GM12892 (cell line): ENCODE data around the gene HOMER2.
"Not testable (repeated sequence)": the region's sequence is repeated elsewhere in the genome, so short reads cannot be mapped to it uniquely, and the experiment has no call there.

Experiments used
- DNase-seq: peaks from one replicate; pipeline ENCODE4 v3.0.0; 2011; ENCODE audit not compliant: insufficient read length
- FAIRE-seq: peaks from 2 replicates; lab custom pipeline; 2011; peaks lifted over from hg19 to GRCh38; lab: Jason Lieb, UNC
- POLR2A ChIP-seq: IDR thresholded peaks from 2 replicates; pipeline ENCODE4 v1.6.1; 2011; ENCODE audit warnings: low read depth, low read length, control low read depth
- POLR2AphosphoS5 ChIP-seq: IDR thresholded peaks from 2 replicates; pipeline ENCODE4 v1.6.1; 2011; ENCODE audit warnings: low read depth, low read length, control low read depth
- TAF1 ChIP-seq: IDR thresholded peaks from 2 replicates; pipeline ENCODE4 v1.6.1; 2011; ENCODE audit warnings: low read depth, mild to moderate bottlenecking, control low read depth, low read length, borderline replicate concordance

Gene HOMER2

GRCh38 chr15:82881747-82882146 lies 70.8 kb downstream of the HOMER2 start:
- no peak for DNase-seq
- FAIRE-seq = no peak
- TF ChIP-seq POLR2AphosphoS5 (no peak), TAF1 (no peak), POLR2A (no peak)

DNA sequence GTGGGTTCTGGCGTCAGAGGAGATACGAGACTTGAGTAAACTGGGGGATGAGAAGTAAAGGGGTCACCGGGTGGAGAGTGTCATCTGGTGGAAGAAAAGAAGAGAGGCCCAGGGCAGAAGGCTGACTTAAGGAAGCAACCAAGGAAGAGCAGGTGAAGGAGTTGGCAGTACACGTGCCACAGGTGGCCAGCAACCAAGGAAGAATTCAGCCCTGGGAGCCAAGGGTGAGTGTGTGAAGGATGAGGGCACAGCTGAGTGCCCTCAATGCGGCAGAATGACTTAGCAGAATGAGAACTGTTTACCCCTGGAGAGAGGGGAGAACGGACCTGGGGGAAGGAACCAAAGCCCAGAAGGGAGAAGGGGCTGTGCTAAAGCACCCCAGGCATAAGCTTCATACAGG lies 71.8 kb downstream of the HOMER2 start:
- TF ChIP-seq TAF1 (no peak), POLR2A (no peak), POLR2AphosphoS5 (no peak)
- no peak for DNase-seq
- no peak for FAIRE-seq

GRCh38 chr15:82878325-82878724 lies 74.2 kb downstream of the HOMER2 start:
- no peak for DNase-seq
- FAIRE-seq = no peak
- TF ChIP-seq POLR2A (no peak), TAF1 (no peak), POLR2AphosphoS5 (no peak)

DNA sequence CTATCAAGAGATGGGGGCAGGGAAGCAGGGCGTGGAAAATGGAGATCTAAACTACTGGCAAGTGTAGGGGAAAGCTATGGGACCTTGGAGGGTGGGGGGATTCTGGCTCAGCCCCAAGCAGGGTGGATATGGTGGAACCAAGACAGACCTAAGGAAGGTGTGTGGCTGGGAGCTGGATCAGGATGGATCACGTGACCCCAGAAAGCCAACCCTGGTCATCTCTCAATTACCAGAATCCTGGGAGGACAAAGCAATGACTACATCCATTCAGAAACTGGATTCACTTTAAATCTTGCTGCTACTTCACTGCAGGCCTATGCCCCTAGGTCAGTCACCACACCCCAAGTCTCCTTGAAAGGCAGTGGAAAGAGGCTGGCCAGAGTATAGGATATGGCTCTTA lies 74.7 kb downstream of the HOMER2 start:
- TF ChIP-seq TAF1 = no peak
- no peak for TF ChIP-seq POLR2A
- no peak for TF ChIP-seq POLR2AphosphoS5
- DNase-seq (no peak), FAIRE-seq (no peak)

DNA sequence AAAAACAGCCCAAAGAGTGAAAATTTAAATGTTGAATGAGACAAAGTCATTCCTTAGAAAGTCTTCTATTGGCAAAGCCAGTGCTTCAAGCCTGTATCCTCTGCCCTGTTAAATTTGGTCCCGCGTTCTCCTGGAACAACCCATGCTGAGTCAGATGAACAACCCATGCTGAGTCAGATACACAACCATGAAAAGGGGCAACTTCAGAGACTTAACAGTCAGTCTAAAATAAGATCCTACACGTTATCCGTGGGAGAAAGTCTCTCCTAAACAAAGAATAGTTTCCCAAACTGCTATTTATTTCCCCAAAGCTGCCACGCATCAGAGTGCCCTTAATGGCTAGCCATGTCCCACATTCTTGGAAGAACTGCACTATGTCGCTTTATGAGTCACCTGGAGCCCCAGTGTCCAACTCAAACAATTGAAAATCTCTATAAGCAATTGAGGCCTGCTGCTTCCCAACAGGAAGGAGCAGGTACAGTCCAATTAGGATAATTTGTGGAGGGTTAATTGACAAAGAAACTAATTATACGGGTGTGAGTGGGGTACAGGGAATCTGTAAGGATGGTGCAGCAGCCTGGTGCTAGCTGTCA lies 77.0 kb downstream of the HOMER2 start:
- TF ChIP-seq POLR2A (no peak), POLR2AphosphoS5 (no peak), TAF1 (no peak)
- no peak for DNase-seq
- FAIRE-seq = no peak

DNA sequence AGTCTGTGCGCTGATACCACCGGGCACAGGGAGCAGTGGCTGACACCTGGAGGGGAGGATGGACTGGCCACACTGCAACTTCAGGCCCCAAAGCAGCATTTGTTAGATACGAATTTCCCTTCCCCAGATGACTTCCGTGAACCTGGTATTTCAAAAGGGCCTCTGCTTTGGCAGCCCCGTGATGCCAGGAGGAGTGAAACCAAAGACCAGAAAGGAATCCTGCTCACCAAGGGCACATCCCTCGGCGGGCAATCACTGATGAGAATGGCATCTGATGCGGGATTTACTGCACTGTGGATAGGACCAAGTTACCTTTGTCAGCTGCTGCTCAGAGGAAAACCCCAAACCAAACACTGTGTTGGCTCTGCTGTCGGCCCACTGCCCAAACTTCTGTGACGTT lies 77.6 kb downstream of the HOMER2 start:
- DNase-seq (no peak), FAIRE-seq (no peak)
- TF ChIP-seq TAF1 (no peak), POLR2AphosphoS5 (no peak), POLR2A (no peak)

- DNase-seq (no peak), FAIRE-seq (no peak)
- TF ChIP-seq POLR2A = no peak
- TF ChIP-seq POLR2AphosphoS5 = no peak
- no peak for TF ChIP-seq TAF1
Observed at GRCh38 chr15:82874267-82874666, 78.3 kb downstream of the HOMER2 start.

DNA sequence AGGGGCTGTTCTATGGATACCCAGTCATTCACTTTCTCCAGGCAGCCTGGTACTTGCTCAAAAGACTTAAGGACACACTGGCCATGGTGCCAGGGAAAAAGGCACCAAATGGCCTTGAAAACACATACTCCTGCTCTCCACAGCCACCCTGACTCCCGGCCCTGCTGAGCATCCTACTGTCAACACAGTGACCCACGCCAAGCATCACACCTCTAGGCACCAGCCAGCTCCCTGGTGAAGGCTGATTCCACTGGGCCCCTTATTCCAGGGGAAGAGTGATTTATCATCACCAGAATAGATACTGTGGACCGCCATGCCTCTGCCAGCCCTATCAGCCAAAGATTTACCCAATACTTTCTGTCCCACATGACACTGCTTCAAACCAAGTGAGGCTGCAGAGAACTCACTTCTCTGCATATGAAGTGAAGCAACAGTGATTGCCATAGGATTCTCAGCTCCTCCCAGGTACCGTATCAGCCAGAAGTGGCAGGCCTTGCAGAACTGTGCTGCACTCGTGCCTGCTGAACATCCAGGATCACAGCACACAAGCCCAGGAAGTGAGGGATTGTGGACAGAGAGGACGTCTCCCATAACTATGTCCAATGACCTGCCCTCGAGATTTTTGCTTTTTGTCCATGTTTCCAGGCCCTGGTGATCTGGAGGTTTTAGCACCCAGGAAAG lies 79.4 kb downstream of the HOMER2 start:
- no peak for FAIRE-seq
- no peak for DNase-seq
- no peak for TF ChIP-seq POLR2A

DNA sequence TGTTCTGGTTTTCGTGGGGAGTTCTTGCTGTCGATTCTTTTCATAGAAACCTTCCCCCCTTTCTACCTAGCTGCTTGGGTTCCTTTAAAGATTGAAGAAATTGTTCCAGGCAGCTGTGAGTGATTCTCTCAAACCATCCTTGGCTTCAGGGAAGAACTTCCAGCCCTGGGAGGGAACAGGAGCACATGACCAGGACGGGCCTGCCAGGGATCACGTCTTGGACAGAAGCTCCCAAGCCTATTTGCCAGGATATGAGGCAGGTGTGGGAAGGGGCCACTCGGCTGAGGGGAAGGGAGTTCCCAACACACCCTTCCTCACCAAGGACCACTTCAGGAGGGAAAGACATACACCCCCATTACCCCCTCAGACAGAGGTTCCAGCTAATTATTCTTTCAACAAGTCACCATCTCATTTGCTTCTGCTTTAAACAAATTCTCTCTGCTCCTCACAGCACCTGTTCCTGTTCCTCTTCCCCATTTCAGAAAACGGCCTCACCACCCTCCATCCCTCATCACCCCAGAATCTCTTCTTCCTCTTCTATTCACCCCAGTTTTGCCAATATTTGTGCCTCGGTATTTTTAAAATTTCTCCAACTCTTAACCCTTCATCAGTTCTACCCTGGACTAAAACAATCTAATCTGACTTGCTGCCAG lies 80.6 kb downstream of the HOMER2 start:
- DNase-seq (no peak), FAIRE-seq (no peak)
- TF ChIP-seq TAF1 = no peak
- TF ChIP-seq POLR2AphosphoS5 = no peak
- no peak for TF ChIP-seq POLR2A

DNA sequence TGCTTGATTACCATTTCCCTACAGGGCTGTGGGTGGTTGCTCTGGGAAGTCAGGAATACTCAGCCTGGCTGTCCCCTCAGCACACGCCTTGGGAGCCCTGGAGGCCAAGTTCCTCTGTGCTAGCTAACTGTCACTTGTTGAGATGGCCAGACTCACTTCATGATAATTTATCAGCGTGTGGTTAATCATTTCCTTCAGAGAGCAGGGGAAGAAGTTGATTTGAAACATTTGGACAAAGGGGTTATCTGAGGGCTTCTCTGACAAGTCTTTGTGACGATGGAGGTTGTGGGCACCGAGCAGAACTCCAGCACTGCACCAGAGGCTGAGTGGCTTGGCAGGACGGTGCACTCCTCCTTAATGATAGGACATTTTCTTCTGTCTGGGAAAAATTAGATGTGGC lies 81.2 kb downstream of the HOMER2 start:
- no peak for TF ChIP-seq POLR2AphosphoS5
- no peak for TF ChIP-seq TAF1
- TF ChIP-seq POLR2A = no peak
- DNase-seq (no peak), FAIRE-seq (no peak)

- FAIRE-seq = no peak
- TF ChIP-seq POLR2AphosphoS5 (no peak), POLR2A (no peak), TAF1 (no peak)
- no peak for DNase-seq
Observed at GRCh38 chr15:82870727-82871320, 81.7 kb downstream of the HOMER2 start.

GRCh38 chr15:82865981-82866380 lies 86.5 kb downstream of the HOMER2 start:
- DNase-seq, FAIRE-seq: not testable (repeated sequence)

- not testable (repeated sequence) for DNase-seq, FAIRE-seq
Observed at GRCh38 chr15:82865581-82865980, 86.9 kb downstream of the HOMER2 start.
